ENCODE measurements around the gene IZUMO1. TPM values are rescaled to one million over a fixed set of nuclear protein-coding genes. Genes with fewer than 3 reads are reported as not detected.

Gene IZUMO1
- total and polyA plus RNA-seq, 9 of the 15 experiments (the other 6 are each of a cell fraction or from before 2014, with no cell fraction given), result 0.14 to 2.1 (median 0.73) TPM

GRCh38 chr19:48745208-48745995, 1.3 kb downstream of the IZUMO1 start (continued):
- TF ChIP-seq RERE (CRISPR knock-in tag; IDR thresholded peaks at IDR 0.05; ENCODE audit: borderline replicate concordance) (0 out of 2 replicates have a peak, but pooled peaks have one; percentile 25), SIX5 (IDR thresholded peaks at IDR 0.05; ENCODE audit: borderline replicate concordance in 1 of 2, insufficient read depth in 1 of 2, low read depth in 1 of 2, low read length in 2 of 2) (peak; percentile 97 to 99), NFE2L1 (tag; IDR thresholded peaks at IDR 0.05; ENCODE audit: borderline replicate concordance, low read depth) (no peak), RHOXF2B (CRISPR knock-in tag; conservative IDR thresholded peaks at IDR 0.05) (no peak), ETV6 (IDR thresholded peaks at IDR 0.05; ENCODE audit: borderline replicate concordance in 1 of 2, low read depth in 2 of 2, low read length in 1 of 2) (no peak), ETV6 (CRISPR knock-in tag; IDR thresholded peaks at IDR 0.05; ENCODE audit: borderline replicate concordance) (no peak), ZNF445 (CRISPR knock-in tag; IDR thresholded peaks at IDR 0.05; ENCODE audit: low read depth) (no peak), MYBL2 (IDR thresholded peaks at IDR 0.05; ENCODE audit: low read depth) (no peak), MYBL2 (CRISPR knock-in tag; IDR thresholded peaks at IDR 0.05; ENCODE audit: borderline replicate concordance) (no peak), TFAP4 (CRISPR knock-in tag; IDR thresholded peaks at IDR 0.05; ENCODE audit: borderline replicate concordance) (peak; percentile 15; the same call in 1 of the 2 replicates), MED1 (CRISPR knock-in tag; IDR thresholded peaks at IDR 0.05; ENCODE audit: borderline replicate concordance) (no peak), STAT5B (CRISPR knock-in tag; IDR thresholded peaks at IDR 0.05) (no peak), CREM (IDR thresholded peaks at IDR 0.05; ENCODE audit: low read depth) (peak; percentile 71), PHF21A (IDR thresholded peaks at IDR 0.05; ENCODE audit: borderline replicate concordance, low read depth) (no peak), SMARCB1 (IDR thresholded peaks at IDR 0.05; ENCODE audit: insufficient read length, low read depth) (no peak), ZNF644 (tag; IDR thresholded peaks at IDR 0.05; ENCODE audit: low read depth) (peak; percentile 90)
